Measurements from ENCODE around the gene PEAK3.

DNA sequence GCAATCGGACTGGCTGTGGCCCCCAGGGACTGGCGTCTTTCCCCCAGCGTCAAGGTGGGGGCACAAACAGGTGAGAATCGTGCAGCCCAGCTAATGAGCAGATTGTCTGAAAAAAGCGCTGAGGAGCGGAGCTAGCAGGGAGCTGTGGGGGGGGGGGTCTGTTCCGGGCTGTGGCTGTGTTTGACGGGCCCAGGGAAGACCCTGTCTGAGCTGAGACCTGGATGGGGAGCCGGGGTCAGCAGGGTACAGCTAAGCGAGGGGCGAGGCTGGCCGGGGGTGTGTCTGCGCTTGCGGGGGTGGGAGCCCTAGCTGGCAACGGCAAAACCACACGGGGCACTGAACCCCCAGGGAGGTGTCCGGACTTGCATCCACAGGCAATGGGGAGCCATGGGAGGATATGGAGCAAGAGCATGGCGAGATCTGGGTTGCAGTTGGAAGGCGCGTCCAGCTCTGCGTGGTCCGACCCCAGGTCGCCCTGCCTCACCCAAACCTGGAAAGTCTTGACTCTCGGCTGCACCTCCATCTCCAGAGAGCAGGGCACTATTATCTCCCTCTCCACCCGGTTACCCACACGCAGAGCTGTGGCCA, 21.3 kb upstream of the PEAK3 start:
- TF ChIP-seq CTCF (IDR thresholded peaks at IDR 0.05), result no peak
- no peak for TF ChIP-seq POLR2AphosphoS5 (IDR thresholded peaks at IDR 0.05)
- no peak for TF ChIP-seq POLR2A (IDR thresholded peaks at IDR 0.05)
- no peak for TF ChIP-seq EP300 (IDR thresholded peaks at IDR 0.05)

All from sigmoid colon (tissue), 4 donors.